ENCODE results near the gene ACTL8. TPM values are rescaled to one million over a fixed set of nuclear protein-coding genes. Genes with fewer than 3 reads are reported as not detected.

The ACTL8 gene
- total and polyA plus RNA-seq, 2 donors from 2014 or later = not detected

- TF ChIP-seq CTCF (IDR thresholded peaks at IDR 0.05; ENCODE audit: borderline replicate concordance, extremely low read depth, insufficient read depth) = no peak
- H3K27ac ChIP-seq (ENCODE audit: low read depth in 2 of 2, low read length in 2 of 2) = no peak overlapping the region
- no peaks in the 10 kb centered on the region for H3K4me1 ChIP-seq (ENCODE audit: control insufficient read depth in 2 of 3, insufficient read depth in 2 of 3, low read depth in 1 of 3, low read length in 3 of 3)
- H3K4me3 ChIP-seq (ENCODE audit: low read length in 3 of 3) = no peak overlapping the region
- no peaks in the 10 kb centered on the region for H3K9me3 ChIP-seq (ENCODE audit: control insufficient read depth in 2 of 3, insufficient read depth in 1 of 3, low read length in 3 of 3)
- DNase-seq (no peak), FAIRE-seq (no peak)
- H3K27me3 ChIP-seq (ENCODE audit: control insufficient read depth, insufficient read depth, low read length) = no peaks in the 10 kb centered on the region
- intact Hi-C loops (cut with DNase I) = no loop called here
- no peaks in the 10 kb centered on the region for H3K36me3 ChIP-seq (ENCODE audit: control insufficient read depth in 2 of 3, insufficient read depth in 3 of 3, low read length in 3 of 3)
- H3K9ac ChIP-seq (ENCODE audit: low read length in 3 of 3) = no peak overlapping the region
Measured at GRCh38 chr1:17822741-17823426, 67.8 kb downstream of the ACTL8 start.

DNA sequence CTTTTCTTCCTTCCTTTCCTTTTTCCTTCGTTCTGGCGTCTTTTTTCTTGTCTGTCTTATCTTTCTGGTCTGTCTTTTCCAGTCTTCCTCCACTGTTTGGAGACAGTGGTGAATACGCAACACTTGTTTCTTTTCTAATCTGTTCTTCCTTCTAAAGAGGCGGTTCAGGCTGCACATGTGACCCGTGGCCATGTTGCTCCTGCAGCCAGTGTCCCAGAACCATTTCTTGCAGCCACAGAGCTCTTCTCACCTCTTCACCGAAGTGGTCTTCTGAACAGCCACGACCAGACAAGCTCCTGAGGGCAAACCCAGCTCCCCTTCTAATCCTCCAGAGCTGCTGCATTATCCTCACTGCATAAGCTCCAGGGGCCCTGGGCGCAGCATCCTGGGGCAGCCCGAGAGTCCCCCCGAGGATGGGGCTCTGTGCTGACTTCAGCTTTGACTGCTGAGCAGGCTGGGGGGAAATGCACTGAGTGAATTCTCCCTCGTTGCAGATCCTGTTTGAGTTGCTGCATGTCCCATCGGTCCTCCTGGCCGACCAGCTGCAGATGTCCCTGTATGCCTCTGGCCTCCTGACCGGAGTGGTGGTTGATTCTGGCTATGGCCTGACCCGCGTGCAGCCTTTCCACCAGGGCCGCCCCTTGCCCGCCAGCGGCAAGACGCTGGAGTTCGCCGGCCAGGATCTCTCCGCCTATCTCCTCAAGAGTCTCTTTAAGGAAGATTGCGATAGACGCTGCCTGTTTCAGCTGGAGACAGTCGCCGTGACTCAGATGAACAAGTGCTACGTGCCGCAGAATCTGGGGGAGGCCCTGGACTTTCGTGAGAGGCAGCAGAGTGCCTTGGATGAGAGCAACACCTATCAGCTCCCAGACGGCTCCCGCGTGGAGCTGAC is 70.4 kb downstream of the ACTL8 start:
- no peaks in the 10 kb centered on the region for H3K27me3 ChIP-seq (ENCODE audit: control insufficient read depth, insufficient read depth, low read length)
- no peaks in the 10 kb centered on the region for H3K36me3 ChIP-seq (ENCODE audit: control insufficient read depth in 2 of 3, insufficient read depth in 3 of 3, low read length in 3 of 3)
- FAIRE-seq (no peak), DNase-seq (no peak)
- no peak overlapping the region for H3K27ac ChIP-seq (ENCODE audit: low read depth in 2 of 2, low read length in 2 of 2)
- intact Hi-C loops (cut with DNase I) = no loop called here
- no peak for TF ChIP-seq CTCF (IDR thresholded peaks at IDR 0.05; ENCODE audit: borderline replicate concordance, extremely low read depth, insufficient read depth)
- no peaks in the 10 kb centered on the region for H3K4me1 ChIP-seq (ENCODE audit: control insufficient read depth in 2 of 3, insufficient read depth in 2 of 3, low read depth in 1 of 3, low read length in 3 of 3)
- no peak overlapping the region for H3K9ac ChIP-seq (ENCODE audit: low read length in 3 of 3)
- no peak overlapping the region for H3K4me3 ChIP-seq (ENCODE audit: low read length in 3 of 3)
- no peaks in the 10 kb centered on the region for H3K9me3 ChIP-seq (ENCODE audit: control insufficient read depth in 2 of 3, insufficient read depth in 1 of 3, low read length in 3 of 3)

DNA sequence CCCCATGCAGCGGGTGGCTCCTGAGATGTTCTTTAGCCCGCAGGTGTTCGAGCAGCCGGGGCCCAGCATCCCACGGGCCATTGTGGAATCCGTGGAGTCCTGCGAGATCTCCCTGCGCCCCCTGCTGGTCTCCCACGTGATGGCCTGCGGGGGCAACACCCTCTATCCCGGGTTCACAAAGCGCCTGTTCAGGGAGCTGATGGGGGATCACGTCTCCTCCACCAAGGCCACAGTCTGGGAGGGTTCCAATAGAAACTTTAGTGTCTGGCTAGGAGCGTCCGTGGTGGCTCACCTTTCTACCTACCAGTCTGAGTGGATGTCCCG is 71.0 kb downstream of the ACTL8 start:
- Histone ChIP-seq H3K4me3 (ENCODE audit: low read length in 3 of 3) (no peak overlapping the region), H3K9ac (ENCODE audit: low read length in 3 of 3) (no peak overlapping the region), H3K9me3 (ENCODE audit: control insufficient read depth in 2 of 3, insufficient read depth in 1 of 3, low read length in 3 of 3) (no peaks in the 10 kb centered on the region), H3K27ac (ENCODE audit: low read depth in 2 of 2, low read length in 2 of 2) (no peak overlapping the region), H3K36me3 (ENCODE audit: control insufficient read depth in 2 of 3, insufficient read depth in 3 of 3, low read length in 3 of 3) (no peaks in the 10 kb centered on the region), H3K4me1 (ENCODE audit: control insufficient read depth in 2 of 3, insufficient read depth in 2 of 3, low read depth in 1 of 3, low read length in 3 of 3) (no peaks in the 10 kb centered on the region), H3K27me3 (ENCODE audit: control insufficient read depth, insufficient read depth, low read length) (no peaks in the 10 kb centered on the region)
- DNase-seq (peak in 3 of 5 donors; percentile 24 to 53 (median 26)), FAIRE-seq (no peak)
- intact Hi-C loops (cut with DNase I) = no loop called here
- peak; percentile 60 for TF ChIP-seq CTCF (IDR thresholded peaks at IDR 0.05; ENCODE audit: borderline replicate concordance, extremely low read depth, insufficient read depth)

All from kidney (tissue), 14 donors.